Mesendoderm (in vitro differentiated cells): ENCODE results near the gene NOM1.
"Not testable (repeated sequence)": the region's sequence is repeated elsewhere in the genome, so short reads cannot be mapped to it uniquely, and the experiment has no call there.

Experiments
- DNase-seq: peaks from one replicate; pipeline ENCODE4 v3.0.0; 2013
- H2AK5ac ChIP-seq: 2 replicates; pipeline ENCODE4 v1.6.1; 2013; ENCODE audit warnings: low read length, inconsistent platforms
- H2BK120ac ChIP-seq: 2 replicates; pipeline ENCODE4 v1.6.1; 2013; ENCODE audit warnings: low read depth, mild to moderate bottlenecking, low read length, moderate library complexity, mixed read lengths
- H2BK15ac ChIP-seq: replicated peaks from 2 replicates; pipeline ENCODE4 v1.6.1; 2013; ENCODE audit warnings: low read depth, mild to moderate bottlenecking, moderate library complexity
- H2BK5ac ChIP-seq: 2 replicates; pipeline ENCODE4 v1.6.1; 2013; ENCODE audit warnings: low read length, inconsistent platforms
- H3K18ac ChIP-seq: 2 replicates; pipeline ENCODE4 v1.6.1; 2013; ENCODE audit warnings: mild to moderate bottlenecking, low read length, mixed read lengths
- H3K23ac ChIP-seq: one replicate; pipeline ENCODE4 v1.6.1; 2013; ENCODE audit warnings: low read length
- H3K27ac ChIP-seq: 2 replicates; pipeline ENCODE4 v1.5.1; 2013; ENCODE audit warnings: low read depth, mild to moderate bottlenecking, inconsistent platforms, low read length, moderate library complexity
- H3K27me3 ChIP-seq: 2 replicates; pipeline ENCODE4 v1.6.1; 2013; ENCODE audit warnings: low read length, control low read depth, mild to moderate bottlenecking, inconsistent platforms; ENCODE audit not compliant: insufficient read depth, poor library complexity
- H3K36me3 ChIP-seq: 2 replicates; pipeline ENCODE4 v1.6.1; 2013; ENCODE audit warnings: low read length, inconsistent platforms; ENCODE audit not compliant: control insufficient read depth, insufficient read depth
- H3K4ac ChIP-seq: one replicate; pipeline ENCODE4 v1.6.1; 2013; ENCODE audit warnings: low read depth, mild to moderate bottlenecking, low read length, moderate library complexity
- H3K4me1 ChIP-seq: 2 replicates; pipeline ENCODE4 v1.6.1; 2013; ENCODE audit warnings: low read depth, low read length, inconsistent platforms; ENCODE audit not compliant: control insufficient read depth
- H3K4me2 ChIP-seq: 2 replicates; pipeline ENCODE4 v1.6.1; 2013; ENCODE audit warnings: low read length
- H3K4me3 ChIP-seq: 2 replicates; pipeline ENCODE4 v1.5.1; 2013; ENCODE audit warnings: mild to moderate bottlenecking, low read length
- H3K56ac ChIP-seq: one replicate; pipeline ENCODE4 v1.6.1; 2013; ENCODE audit warnings: low read length
- H3K79me1 ChIP-seq: 2 replicates; pipeline ENCODE4 v1.6.1; 2013; ENCODE audit warnings: low read length, inconsistent platforms
- H3K79me2 ChIP-seq: 2 replicates; pipeline ENCODE4 v1.6.1; 2013; ENCODE audit warnings: mild to moderate bottlenecking, low read length; ENCODE audit not compliant: control insufficient read depth, insufficient read depth
- H3K9ac ChIP-seq: 2 replicates; pipeline ENCODE4 v1.6.1; 2013; ENCODE audit warnings: low read length, inconsistent platforms
- H4K5ac ChIP-seq: one replicate; pipeline ENCODE4 v1.6.1; 2013; ENCODE audit warnings: low read length
- H4K8ac ChIP-seq: one replicate; pipeline ENCODE4 v1.6.1; 2013; ENCODE audit warnings: low read depth, mild to moderate bottlenecking, control low read depth, low read length, moderate library complexity
- WGBS: extraction: QIAGEN DNeasy Blood & Tissue Kit; methylation state at CpG from one replicate; pipeline ENCODE4 v1.1.7; 2013; ENCODE audit warnings: low lambda C conversion rate, missing lambda C conversion rate; ENCODE audit not compliant: insufficient coverage; ENCODE audit errors: extremely low coverage; 5-methylcytosine and 5-hydroxymethylcytosine counted together

The NOM1 gene

GRCh38 chr7:156950381-156950858, 908 bp downstream of the NOM1 start:
- Histone ChIP-seq H2AK5ac (no peak overlapping the region), H3K79me2 (peaks cover 42% of the 10 kb centered on the region), H4K5ac (no peak overlapping the region), H2BK120ac (no peak overlapping the region), H3K18ac (no peak overlapping the region), H3K4me3 (peak overlapping the region; percentile 96), H3K4me2 (peak overlapping the region; percentile 93), H3K79me1 (peaks cover 22% of the 10 kb centered on the region), H2BK15ac (no peak overlapping the region), H3K9ac (peak overlapping the region; percentile 92), H3K4me1 (no peaks in the 10 kb centered on the region), H3K27me3 (no peaks in the 10 kb centered on the region), H2BK5ac (no peak overlapping the region), H3K56ac (peak overlapping the region; percentile 96), H3K23ac (no peak overlapping the region), H4K8ac (no peak overlapping the region), H3K36me3 (peaks cover 13% of the 10 kb centered on the region), H3K4ac (no peak overlapping the region), H3K27ac (no peak overlapping the region)
- peak; percentile 45 for DNase-seq
- no CpG with 5 or more reads among the region's 21 CpGs for WGBS

DNA sequence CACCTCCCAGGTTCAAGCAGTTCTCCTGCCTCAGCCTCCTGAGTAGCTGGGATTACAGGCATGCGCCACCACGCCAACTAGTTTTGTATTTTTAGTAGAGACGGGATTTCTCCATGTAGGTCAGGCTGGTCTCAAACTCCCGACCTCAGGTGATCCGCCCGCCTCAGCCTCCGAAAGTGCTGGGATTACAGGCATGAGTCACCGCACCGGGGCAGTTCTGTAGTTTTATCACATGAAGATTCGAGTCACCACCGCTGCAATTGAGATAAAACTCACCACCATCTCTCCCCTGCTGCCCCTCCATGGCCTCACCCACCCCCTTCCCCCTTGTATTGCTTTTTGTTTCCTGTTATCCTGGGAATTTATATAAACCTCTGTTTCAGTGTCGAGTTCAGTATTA, 3.7 kb downstream of the NOM1 start:
- not testable (repeated sequence) for H3K23ac ChIP-seq, H2BK15ac ChIP-seq, H3K56ac ChIP-seq, H3K9ac ChIP-seq, H3K4me3 ChIP-seq, H3K18ac ChIP-seq, H3K27ac ChIP-seq, H2AK5ac ChIP-seq, DNase-seq, H2BK120ac ChIP-seq, H4K8ac ChIP-seq, H4K5ac ChIP-seq, H3K4me1 ChIP-seq, H3K4ac ChIP-seq, H3K4me2 ChIP-seq, H3K27me3 ChIP-seq, H2BK5ac ChIP-seq
- no CpG with 5 or more reads among the region's 12 CpGs for whole genome bisulfite sequencing
- H3K79me2 ChIP-seq = peaks cover 44% of the 10 kb centered on the region
- H3K79me1 ChIP-seq = peaks cover 32% of the 10 kb centered on the region
- H3K36me3 ChIP-seq = peaks cover 23% of the 10 kb centered on the region

GRCh38 chr7:156954941-156955340, 5.4 kb downstream of the NOM1 start:
- no peak overlapping the region for H4K5ac ChIP-seq
- H2AK5ac ChIP-seq = no peak overlapping the region
- WGBS = no CpG with 5 or more reads among the region's 2 CpGs
- H2BK120ac ChIP-seq = no peak overlapping the region
- DNase-seq = no peak
- H3K23ac ChIP-seq = no peak overlapping the region
- no peaks in the 10 kb centered on the region for H3K27me3 ChIP-seq
- no peak overlapping the region for H2BK15ac ChIP-seq
- H3K4me2 ChIP-seq = no peak overlapping the region
- H3K27ac ChIP-seq = no peak overlapping the region
- no peak overlapping the region for H2BK5ac ChIP-seq
- no peak overlapping the region for H3K18ac ChIP-seq
- no peak overlapping the region for H3K4me3 ChIP-seq
- H3K79me2 ChIP-seq = peaks cover 41% of the 10 kb centered on the region
- H3K79me1 ChIP-seq = peaks cover 33% of the 10 kb centered on the region
- no peaks in the 10 kb centered on the region for H3K4me1 ChIP-seq
- no peak overlapping the region for H3K9ac ChIP-seq
- no peak overlapping the region for H4K8ac ChIP-seq
- H3K56ac ChIP-seq = no peak overlapping the region
- H3K4ac ChIP-seq = no peak overlapping the region
- H3K36me3 ChIP-seq = peaks cover 29% of the 10 kb centered on the region

DNA sequence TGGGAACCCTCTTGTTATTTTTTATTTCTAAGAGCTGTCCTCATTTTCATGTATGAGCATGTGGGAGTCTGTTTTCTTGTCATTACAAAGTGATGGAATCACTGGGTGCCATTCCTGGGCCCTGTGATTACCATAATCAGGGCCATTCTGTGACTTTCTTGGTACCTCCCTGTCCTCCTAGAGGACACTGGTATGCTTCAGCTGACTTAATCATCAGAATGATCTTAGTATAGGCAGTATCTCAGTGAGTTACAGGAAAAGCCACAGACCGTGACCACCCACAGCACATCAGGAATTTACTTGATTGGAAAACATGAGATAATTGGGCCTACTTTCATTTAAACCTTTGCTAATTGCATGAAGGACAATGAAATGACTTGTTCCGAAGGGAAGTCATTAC, 7.2 kb downstream of the NOM1 start:
- no peak overlapping the region for H3K23ac ChIP-seq
- no peak overlapping the region for H4K5ac ChIP-seq
- H3K27me3 ChIP-seq = no peaks in the 10 kb centered on the region
- no peak overlapping the region for H3K18ac ChIP-seq
- peaks cover 25% of the 10 kb centered on the region for H3K79me2 ChIP-seq
- H3K4ac ChIP-seq = no peak overlapping the region
- H3K36me3 ChIP-seq = peaks cover 31% of the 10 kb centered on the region
- no peak overlapping the region for H3K27ac ChIP-seq
- no peak overlapping the region for H2BK120ac ChIP-seq
- H3K56ac ChIP-seq = no peak overlapping the region
- no peak overlapping the region for H3K4me2 ChIP-seq
- no peak overlapping the region for H2BK15ac ChIP-seq
- H2AK5ac ChIP-seq = no peak overlapping the region
- DNase-seq = no peak
- H3K79me1 ChIP-seq = peaks cover 31% of the 10 kb centered on the region
- H3K9ac ChIP-seq = no peak overlapping the region
- no peaks in the 10 kb centered on the region for H3K4me1 ChIP-seq
- H3K4me3 ChIP-seq = no peak overlapping the region
- no peak overlapping the region for H4K8ac ChIP-seq
- H2BK5ac ChIP-seq = no peak overlapping the region
- WGBS = no CpG with 5 or more reads among the region's 2 CpGs

GRCh38 chr7:156962145-156962544, 12.6 kb downstream of the NOM1 start:
- Histone ChIP-seq H3K4me1 (no peaks in the 10 kb centered on the region), H3K36me3 (peaks cover 26% of the 10 kb centered on the region), H3K4ac (no peak overlapping the region), H3K79me1 (peaks cover 8% of the 10 kb centered on the region), H3K23ac (no peak overlapping the region), H3K4me3 (no peak overlapping the region), H3K27ac (no peak overlapping the region), H3K18ac (no peak overlapping the region), H3K27me3 (no peaks in the 10 kb centered on the region), H2BK120ac (no peak overlapping the region), H3K79me2 (no peaks in the 10 kb centered on the region), H3K56ac (no peak overlapping the region), H2BK5ac (no peak overlapping the region), H3K4me2 (no peak overlapping the region), H2BK15ac (no peak overlapping the region), H2AK5ac (no peak overlapping the region), H3K9ac (no peak overlapping the region), H4K5ac (no peak overlapping the region), H4K8ac (no peak overlapping the region)
- WGBS = no CpG with 5 or more reads among the region's 18 CpGs
- DNase-seq = no peak

- peaks cover 25% of the 10 kb centered on the region for H3K36me3 ChIP-seq
- DNase-seq = no peak
Observed at GRCh38 chr7:156962897-156963296, 13.4 kb downstream of the NOM1 start.

More at GRCh38 chr7:156962897-156963296, 13.4 kb downstream of the NOM1 start:
- Histone ChIP-seq H3K56ac (no peak overlapping the region), H3K4me3 (no peak overlapping the region), H3K27me3 (no peaks in the 10 kb centered on the region), H3K4ac (no peak overlapping the region), H2BK15ac (no peak overlapping the region), H3K79me2 (no peaks in the 10 kb centered on the region), H3K79me1 (peaks cover 8% of the 10 kb centered on the region), H2AK5ac (no peak overlapping the region), H3K4me1 (no peaks in the 10 kb centered on the region), H4K5ac (no peak overlapping the region), H2BK5ac (no peak overlapping the region), H4K8ac (no peak overlapping the region), H3K23ac (no peak overlapping the region), H2BK120ac (no peak overlapping the region), H3K27ac (no peak overlapping the region), H3K18ac (no peak overlapping the region), H3K4me2 (no peak overlapping the region), H3K9ac (no peak overlapping the region)
- no CpG with 5 or more reads among the region's 16 CpGs for WGBS
